RWPE2 (cell line): ENCODE results near the gene DHRS3.
"Not testable (repeated sequence)": the region's sequence is repeated elsewhere in the genome, so short reads cannot be mapped to it uniquely, and the experiment has no call there.

ENCODE experiments used
- ATAC-seq: fragments of 200-7000 bp; cut with Tn5 transposase; 3 replicates; pipeline ENCODE4 v1.9.1; 2021; ENCODE audit warnings: low read depth
- DNase-seq: peaks from one replicate; pipeline ENCODE4 v3.0.0-alpha.2; 2020; ENCODE audit warnings: low spot score
- H3K27ac ChIP-seq: fragments of 450-650 bp; 2 replicates; pipeline ENCODE4 v1.5.1; 2017; ENCODE audit warnings: mild to moderate bottlenecking; ENCODE audit not compliant: poor library complexity, severe bottlenecking
- H3K27me3 ChIP-seq: fragments of 250-450 bp; sonication (Bioruptor Pico); 2 replicates; pipeline ENCODE4 v1.5.1; 2021; ENCODE audit warnings: mild to moderate bottlenecking, moderate library complexity; ENCODE audit not compliant: insufficient read depth, poor library complexity, severe bottlenecking
- H3K36me3 ChIP-seq: fragments of 250-450 bp; sonication (Bioruptor Pico); 2 replicates; pipeline ENCODE4 v1.5.1; 2020; ENCODE audit warnings: low read depth, mild to moderate bottlenecking, moderate library complexity
- H3K4me1 ChIP-seq: fragments of 250-450 bp; sonication (Bioruptor Pico); 2 replicates; pipeline ENCODE4 v1.5.1; 2021; ENCODE audit warnings: mild to moderate bottlenecking, moderate library complexity; ENCODE audit not compliant: insufficient read depth, poor library complexity, severe bottlenecking
- H3K4me3 ChIP-seq: fragments of 250-450 bp; sonication (Bioruptor Pico); 2 replicates; pipeline ENCODE4 v1.5.1; 2021; ENCODE audit warnings: mild to moderate bottlenecking, moderate library complexity; ENCODE audit not compliant: severe bottlenecking
- H3K9me3 ChIP-seq: fragments of 250-450 bp; sonication (Bioruptor Pico); 2 replicates; pipeline ENCODE4 v1.5.1; 2021; ENCODE audit warnings: mild to moderate bottlenecking, moderate library complexity; ENCODE audit not compliant: severe bottlenecking
- TF ChIP-seq, protein P1 (sequence below): fragments of 450-650 bp; IDR thresholded peaks from one replicate; pipeline ENCODE4 v1.5.1; 2017; ENCODE audit warnings: mild to moderate bottlenecking, moderate library complexity; ENCODE audit not compliant: poor library complexity, severe bottlenecking

DHRS3 gene

DNA sequence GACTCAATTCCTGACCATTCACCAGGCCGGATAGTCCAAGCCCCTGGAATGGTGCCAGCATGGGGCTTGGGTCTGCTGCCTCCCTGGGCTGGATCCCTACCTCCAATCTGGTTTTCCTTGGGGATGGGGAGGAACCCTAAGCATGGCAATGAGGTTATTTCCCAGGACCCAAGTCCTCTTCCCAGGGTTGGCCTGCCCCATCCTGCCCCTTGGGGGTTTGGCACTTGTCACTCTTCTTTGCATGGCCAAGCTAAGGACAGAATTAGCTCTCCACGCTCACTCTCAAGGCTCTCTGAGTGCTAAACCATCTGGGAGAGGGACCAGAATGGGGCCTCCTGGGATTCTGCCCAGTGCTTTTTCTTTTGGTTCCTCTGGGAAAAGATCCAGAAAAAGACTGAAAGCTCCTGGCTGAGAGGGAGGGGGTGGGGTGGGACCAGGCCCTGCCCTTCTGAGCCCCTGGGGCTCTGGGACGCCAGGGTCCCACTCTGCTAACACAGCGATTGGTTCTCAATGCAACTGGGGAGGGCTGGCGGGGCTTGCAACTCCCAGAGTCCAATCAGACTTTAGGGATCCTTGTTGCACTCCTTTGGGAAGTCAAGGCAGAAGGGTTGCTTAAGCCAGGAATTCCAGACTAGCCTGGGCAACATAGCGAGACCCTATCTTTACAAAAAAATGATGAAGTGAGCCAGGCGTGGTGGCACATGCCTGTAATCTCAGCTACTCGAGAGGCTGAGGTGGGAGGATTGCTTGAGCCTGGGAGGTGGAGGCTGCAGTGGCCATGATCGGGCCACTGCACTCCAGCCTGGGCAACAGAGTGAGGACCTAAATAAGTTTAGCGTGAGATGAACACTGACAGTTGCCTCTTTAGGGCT lies 52.7 kb downstream of the DHRS3 start:
- no peak for ATAC-seq
- Histone ChIP-seq H3K36me3 (no peaks in the 10 kb centered on the region), H3K27me3 (no peaks in the 10 kb centered on the region), H3K4me3 (no peak overlapping the region), H3K27ac (no peak overlapping the region), H3K4me1 (no peaks in the 10 kb centered on the region), H3K9me3 (peaks cover 14% of the 10 kb centered on the region)
- TF ChIP-seq, protein P1, sequence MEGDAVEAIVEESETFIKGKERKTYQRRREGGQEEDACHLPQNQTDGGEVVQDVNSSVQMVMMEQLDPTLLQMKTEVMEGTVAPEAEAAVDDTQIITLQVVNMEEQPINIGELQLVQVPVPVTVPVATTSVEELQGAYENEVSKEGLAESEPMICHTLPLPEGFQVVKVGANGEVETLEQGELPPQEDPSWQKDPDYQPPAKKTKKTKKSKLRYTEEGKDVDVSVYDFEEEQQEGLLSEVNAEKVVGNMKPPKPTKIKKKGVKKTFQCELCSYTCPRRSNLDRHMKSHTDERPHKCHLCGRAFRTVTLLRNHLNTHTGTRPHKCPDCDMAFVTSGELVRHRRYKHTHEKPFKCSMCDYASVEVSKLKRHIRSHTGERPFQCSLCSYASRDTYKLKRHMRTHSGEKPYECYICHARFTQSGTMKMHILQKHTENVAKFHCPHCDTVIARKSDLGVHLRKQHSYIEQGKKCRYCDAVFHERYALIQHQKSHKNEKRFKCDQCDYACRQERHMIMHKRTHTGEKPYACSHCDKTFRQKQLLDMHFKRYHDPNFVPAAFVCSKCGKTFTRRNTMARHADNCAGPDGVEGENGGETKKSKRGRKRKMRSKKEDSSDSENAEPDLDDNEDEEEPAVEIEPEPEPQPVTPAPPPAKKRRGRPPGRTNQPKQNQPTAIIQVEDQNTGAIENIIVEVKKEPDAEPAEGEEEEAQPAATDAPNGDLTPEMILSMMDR, result no peak
- no peak for DNase-seq

DNA sequence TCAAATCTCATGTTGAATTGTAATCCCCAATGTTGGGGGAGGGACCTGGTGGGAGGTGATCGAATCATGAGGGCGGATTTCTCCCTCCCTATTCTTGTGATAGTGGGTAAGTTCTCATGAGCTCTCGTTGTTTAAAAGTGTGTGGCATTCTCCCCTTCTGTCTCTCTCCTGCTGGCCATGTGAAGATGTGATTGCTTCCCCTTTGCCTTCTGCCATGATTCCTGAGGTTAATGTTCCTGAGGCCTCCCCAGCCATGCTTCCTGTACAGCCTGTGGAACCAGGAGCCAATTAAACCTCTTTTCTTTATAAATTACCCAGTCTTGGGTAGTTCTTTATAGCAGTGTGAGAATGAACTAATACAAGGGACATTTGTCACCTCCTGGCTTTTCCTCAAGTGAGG lies 53.8 kb downstream of the DHRS3 start:
- H3K4me3 ChIP-seq, result not testable (repeated sequence)

DNA sequence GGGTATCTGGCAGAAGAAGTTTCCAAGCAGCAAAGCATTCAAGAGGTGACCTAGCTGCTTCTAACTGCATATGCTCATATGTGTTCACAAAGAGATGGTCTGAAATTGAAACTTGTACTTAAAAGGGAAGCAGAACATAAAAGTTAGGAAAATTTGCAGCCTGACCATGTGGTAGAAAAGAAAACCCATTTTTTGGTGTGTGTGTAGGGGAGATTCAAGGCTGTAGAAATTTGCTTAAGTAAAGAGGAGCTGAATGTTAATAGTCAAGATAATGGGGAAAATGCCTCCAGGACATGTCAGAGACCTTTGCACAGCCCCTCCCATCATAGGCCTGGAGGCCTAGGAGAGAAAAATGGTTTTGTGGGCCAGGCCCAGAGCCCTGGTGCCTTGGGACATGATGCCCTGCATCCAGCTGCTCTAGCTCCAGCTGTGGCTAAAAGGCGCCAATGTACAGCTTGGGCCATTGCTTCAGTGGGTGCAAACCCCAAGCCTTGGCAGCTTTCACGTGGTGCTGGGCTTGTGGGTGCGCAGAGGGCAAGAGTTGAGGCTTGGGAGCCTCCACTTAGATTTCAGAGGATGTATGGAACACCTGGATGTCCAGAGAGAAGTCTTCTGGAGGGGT lies 54.9 kb downstream of the DHRS3 start:
- H3K4me3 ChIP-seq, result no peak overlapping the region
- H3K36me3 ChIP-seq, result no peaks in the 10 kb centered on the region
- no peaks in the 10 kb centered on the region for H3K27me3 ChIP-seq
- TF ChIP-seq, protein P1, result no peak
- H3K4me1 ChIP-seq, result no peaks in the 10 kb centered on the region
- ATAC-seq, result no peak
- DNase-seq, result no peak
- peaks cover 14% of the 10 kb centered on the region for H3K9me3 ChIP-seq
- no peak overlapping the region for H3K27ac ChIP-seq

More for the DNA sequence above, 53.8 kb downstream of the DHRS3 start:
- not testable (repeated sequence) for H3K27ac ChIP-seq, H3K27me3 ChIP-seq, H3K36me3 ChIP-seq, DNase-seq, H3K4me1 ChIP-seq, ATAC-seq
- peaks cover 14% of the 10 kb centered on the region for H3K9me3 ChIP-seq

DNA sequence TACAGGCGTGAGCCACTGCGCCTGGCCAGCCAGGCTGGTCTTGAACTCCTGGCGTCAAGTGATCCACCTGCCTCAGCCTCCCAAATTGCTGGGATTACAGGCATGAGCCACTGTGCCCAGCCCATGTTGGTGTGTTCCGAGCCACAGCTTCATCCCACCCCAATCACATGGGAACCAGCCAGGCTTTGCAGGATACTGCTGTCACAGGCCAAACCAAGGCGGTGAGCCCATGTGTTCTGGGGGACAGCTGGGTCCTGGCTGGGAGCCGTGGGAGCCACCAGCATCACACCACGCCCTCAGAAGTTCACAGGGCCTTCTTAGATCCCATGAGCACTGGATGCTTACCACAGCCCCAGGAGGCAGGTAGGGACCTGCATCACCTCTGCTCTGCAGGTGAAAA lies 56.9 kb downstream of the DHRS3 start:
- Histone ChIP-seq H3K9me3 (peaks cover 14% of the 10 kb centered on the region), H3K27ac (no peak overlapping the region), H3K36me3 (no peaks in the 10 kb centered on the region), H3K27me3 (no peaks in the 10 kb centered on the region), H3K4me1 (no peaks in the 10 kb centered on the region), H3K4me3 (no peak overlapping the region)
- TF ChIP-seq, protein P1, result no peak
- DNase-seq (no peak), ATAC-seq (no peak)

DNA sequence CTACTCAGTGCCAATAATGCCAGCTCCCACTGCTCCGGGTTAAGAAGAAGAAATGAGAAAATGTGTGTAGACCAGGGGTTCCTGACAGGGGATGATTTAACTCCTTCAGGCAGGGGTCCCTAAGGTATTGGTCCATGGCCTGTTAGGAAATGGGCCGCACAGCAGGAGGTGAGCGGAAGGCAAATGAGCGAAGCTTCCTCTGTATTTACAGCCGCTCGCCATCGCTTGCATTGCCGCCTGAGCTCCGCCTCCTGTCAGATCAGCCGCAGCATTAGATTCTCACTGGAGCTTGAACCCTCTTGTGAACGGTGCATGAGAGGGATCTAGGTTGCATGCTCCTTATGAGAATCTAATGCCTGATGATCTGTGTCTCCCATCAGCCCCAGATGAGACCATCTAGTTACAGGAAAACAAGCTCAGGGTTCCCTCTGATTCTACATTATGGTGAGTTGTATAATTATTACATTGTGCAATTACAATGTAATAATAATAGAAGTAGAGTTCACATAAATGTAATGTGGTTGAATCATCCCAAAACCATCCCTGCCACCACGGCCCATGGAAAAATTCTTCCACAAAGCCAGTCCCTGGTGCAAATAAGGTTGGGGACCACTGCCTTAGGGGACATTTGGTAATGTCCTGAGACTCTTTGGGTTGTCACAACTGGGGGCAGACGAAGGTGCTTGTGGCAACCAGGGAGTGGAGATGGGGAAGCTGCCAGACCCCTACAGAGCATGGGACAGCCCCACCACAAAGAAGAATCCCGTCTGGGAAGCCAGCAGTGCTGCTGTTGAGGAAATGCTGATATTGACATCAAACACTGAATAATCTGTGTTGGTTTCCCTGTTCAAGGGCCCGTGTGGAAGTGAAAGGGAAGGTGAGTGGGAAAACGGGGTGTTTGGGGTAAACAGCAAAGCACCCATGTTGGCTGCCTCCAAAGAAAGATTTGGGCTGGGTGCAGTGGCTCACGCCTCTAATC lies 60.8 kb downstream of the DHRS3 start:
- DNase-seq, result peak; percentile 12
- ATAC-seq, result no peak
- Histone ChIP-seq H3K27ac (no peak overlapping the region), H3K4me3 (no peak overlapping the region), H3K4me1 (no peaks in the 10 kb centered on the region), H3K27me3 (no peaks in the 10 kb centered on the region), H3K36me3 (no peaks in the 10 kb centered on the region), H3K9me3 (no peaks in the 10 kb centered on the region)
- TF ChIP-seq, protein P1, result no peak
